Ovary (tissue), 9 donors: ENCODE results near the gene CBX7. TPM values are rescaled to one million over a fixed set of nuclear protein-coding genes. Genes with fewer than 3 reads are reported as not detected.

ENCODE experiments used
- DNase-seq, 5 donors: peaks; one replicate each; pipeline ENCODE4 v3.0.0-alpha.2; 2019 to 2020
- H3K27ac ChIP-seq, 2 donors: fragments of 200-600 bp; one replicate each; pipeline versions ENCODE4 v1.5.1 to v1.8.0; 2019 to 2022
- H3K27me3 ChIP-seq: fragments of 200-600 bp; one replicate; pipeline ENCODE4 v1.8.0; 2022
- H3K36me3 ChIP-seq: fragments of 200-600 bp; sonication (generic); one replicate; pipeline ENCODE4 v1.5.1; 2019
- H3K4me1 ChIP-seq: one replicate; pipeline ENCODE4 v1.8.1; 2013; ENCODE audit warnings: mild to moderate bottlenecking, moderate library complexity; ENCODE audit not compliant: insufficient read depth
- H3K4me3 ChIP-seq: fragments of 200-600 bp; sonication (generic); one replicate; pipeline ENCODE4 v1.5.1; 2017
- H3K9me3 ChIP-seq, 2 donors: fragments of 200-600 bp in 1 of 2; sonication (generic) in 1 of 2; one replicate each; pipeline versions ENCODE4 v1.5.1 to v1.8.1; 2013 to 2019; ENCODE audit warnings: mild to moderate bottlenecking in 1 of 2, moderate library complexity in 1 of 2
- EP300 ChIP-seq: sonication (generic); formaldehyde crosslinking; IDR thresholded peaks from one replicate; pipeline ENCODE4 v1.6.1; 2017; ENCODE audit warnings: antibody characterized with exemption
- POLR2A ChIP-seq: fragments of 450-650 bp; IDR thresholded peaks from one replicate; pipeline ENCODE4 v1.6.1; 2017; ENCODE audit warnings: antibody characterized with exemption, mild to moderate bottlenecking, moderate library complexity
- WGBS, 3 donors: extraction: QIAGEN DNeasy Blood & Tissue Kit in 1 of 3; methylation state at CpG; one replicate each; pipeline versions ENCODE4 v1.1.5 to v1.1.7; 2013 to 2017; 5-methylcytosine and 5-hydroxymethylcytosine counted together
- intact Hi-C, 4 donors: fragments of 100-400 bp; cut with DNase I; formaldehyde crosslinking; loops; one replicate each; pipeline versions ENCODE4 v1.11.0 to v1.15.1; 2022 to 2023
- polyA plus RNA-seq, 2 donors: library from polyadenylated mRNA; stranded (reverse); fragments of 200-250 nt in 1 of 2; fragments of 350-450 nt in 1 of 2; fragmentation: Illumina TruSeq in 1 of 2; extraction: RNeasy Lipid Tissue Mini Kit (QIAGEN cat#74804) in 1 of 2; gene quantifications; one replicate each; pipeline ENCODE4 v1.2.3, GENCODE V29; 2013 to 2014
- total RNA-seq, 7 donors: library from RNA; depleted of rRNA in 2 of 7; stranded (reverse); fragments of >200 nt in 2 of 7; fragmentation: NEBNext Ultra II Directional in 3 of 7; extraction: Animal tissue kit (Norgen Biotek cat#: 25700) in 3 of 7; gene quantifications; one replicate each; pipeline versions ENCODE4 v1.1.0 to v1.2.4, GENCODE V29; 2016 to 2023
- TF ChIP-seq, protein P1 (sequence below), 3 donors: fragments of 450-650 bp in 2 of 3; fragments of 200-600 bp in 1 of 3; IDR thresholded peaks; one replicate each; pipeline versions ENCODE4 v1.5.1 to v1.8.0; 2016 to 2022; ENCODE audit warnings: antibody characterized with exemption in 3 of 3, mild to moderate bottlenecking in 1 of 3
- donor health status: DM: no; HTN: no; CAD: no; lungs with moderate emphysema.
- donor health status: DM: no; HTN: no; CAD: no.
- donor health status: Bipolar disorder and iron deficiency.
- donor health status: DM: yes; HTN: yes; CAD: no.
- donor health status: DM: no; HTN: no; CAD: no.
- donor health status: DM: yes; HTN: yes; CAD: no.

Gene CBX7
- total and polyA plus RNA-seq, 9 donors = 40.7 to 107 (median 84.9) TPM

- Histone ChIP-seq H3K9me3 (no peaks in the 10 kb centered on the region), H3K4me3 (no peak overlapping the region), H3K27me3 (no peaks in the 10 kb centered on the region), H3K4me1 (peaks cover 9% of the 10 kb centered on the region), H3K36me3 (no peaks in the 10 kb centered on the region), H3K27ac (no peak overlapping the region)
- 77 to 96% (median 95%) methylated on average over 5 of the region's 5 CpGs for WGBS, 3 donors
- DNase-seq = no peak
- intact Hi-C loops = loop anchor here in 1 of 4 donors (5.0 kb wide), 1 partner anchor 116 kb away; no protein-coding TSS in a partner anchor
- TF ChIP-seq, protein P1, sequence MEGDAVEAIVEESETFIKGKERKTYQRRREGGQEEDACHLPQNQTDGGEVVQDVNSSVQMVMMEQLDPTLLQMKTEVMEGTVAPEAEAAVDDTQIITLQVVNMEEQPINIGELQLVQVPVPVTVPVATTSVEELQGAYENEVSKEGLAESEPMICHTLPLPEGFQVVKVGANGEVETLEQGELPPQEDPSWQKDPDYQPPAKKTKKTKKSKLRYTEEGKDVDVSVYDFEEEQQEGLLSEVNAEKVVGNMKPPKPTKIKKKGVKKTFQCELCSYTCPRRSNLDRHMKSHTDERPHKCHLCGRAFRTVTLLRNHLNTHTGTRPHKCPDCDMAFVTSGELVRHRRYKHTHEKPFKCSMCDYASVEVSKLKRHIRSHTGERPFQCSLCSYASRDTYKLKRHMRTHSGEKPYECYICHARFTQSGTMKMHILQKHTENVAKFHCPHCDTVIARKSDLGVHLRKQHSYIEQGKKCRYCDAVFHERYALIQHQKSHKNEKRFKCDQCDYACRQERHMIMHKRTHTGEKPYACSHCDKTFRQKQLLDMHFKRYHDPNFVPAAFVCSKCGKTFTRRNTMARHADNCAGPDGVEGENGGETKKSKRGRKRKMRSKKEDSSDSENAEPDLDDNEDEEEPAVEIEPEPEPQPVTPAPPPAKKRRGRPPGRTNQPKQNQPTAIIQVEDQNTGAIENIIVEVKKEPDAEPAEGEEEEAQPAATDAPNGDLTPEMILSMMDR (IDR thresholded peaks at IDR 0.05) = no peak
- TF ChIP-seq EP300 = no peak
- no peak for TF ChIP-seq POLR2A
Measured at GRCh38 chr22:39181778-39182177, 29.3 kb upstream of the CBX7 start.

- peaks cover 12% of the 10 kb centered on the region for H3K4me1 ChIP-seq
Measured at GRCh38 chr22:39181356-39181755, 28.9 kb upstream of the CBX7 start.

GRCh38 chr22:39179841-39180335, 27.4 kb upstream of the CBX7 start:
- H3K4me3 ChIP-seq = no peak overlapping the region
- no peaks in the 10 kb centered on the region for H3K36me3 ChIP-seq
- H3K27ac ChIP-seq = no peak overlapping the region
- no peaks in the 10 kb centered on the region for H3K27me3 ChIP-seq
- TF ChIP-seq, protein P1 (IDR thresholded peaks at IDR 0.05) = no peak
- no peak for TF ChIP-seq POLR2A
- TF ChIP-seq EP300 = no peak
- peak in 1 of 5 donors; percentile 31 for DNase-seq
- intact Hi-C loops = loop anchor here in 3 of 4 donors (5.0 to 10.0 kb wide), 6 partner anchors 57 to 355 kb away; partner anchors contain the start of genes MIEF1 (in 1 of the 3) and RPS19BP1 (in 1 of the 3)
- 50 to 60% (median 59%) methylated on average over 21 of the region's 21 CpGs for WGBS, 3 donors
- H3K4me1 ChIP-seq = peaks cover 19% of the 10 kb centered on the region
- no peaks in the 10 kb centered on the region for H3K9me3 ChIP-seq

More at GRCh38 chr22:39181356-39181755, 28.9 kb upstream of the CBX7 start:
- no peak for TF ChIP-seq POLR2A
- TF ChIP-seq, protein P1 (IDR thresholded peaks at IDR 0.05) = no peak
- no peak for TF ChIP-seq EP300
- H3K27ac ChIP-seq = no peak overlapping the region
- intact Hi-C loops = loop anchor here in 1 of 4 donors (5.0 kb wide), 1 partner anchor 116 kb away; no protein-coding TSS in a partner anchor
- H3K9me3 ChIP-seq = no peaks in the 10 kb centered on the region
- WGBS, 3 donors = 96 to 97% (median 96%) methylated on average over 8 of the region's 8 CpGs
- no peaks in the 10 kb centered on the region for H3K36me3 ChIP-seq
- DNase-seq = no peak
- no peak overlapping the region for H3K4me3 ChIP-seq
- no peaks in the 10 kb centered on the region for H3K27me3 ChIP-seq

- TF ChIP-seq POLR2A (no peak), EP300 (no peak)
- TF ChIP-seq, protein P1 (IDR thresholded peaks at IDR 0.05) = no peak
- H3K36me3 ChIP-seq = no peaks in the 10 kb centered on the region
- H3K4me3 ChIP-seq = no peak overlapping the region
- DNase-seq = peak in 1 of 5 donors; percentile 32
- intact Hi-C loops = loop anchor here in 3 of 4 donors (5.0 to 10.0 kb wide), 5 partner anchors 58 to 355 kb away; partner anchors contain the start of genes MIEF1 (in 1 of the 3) and RPS19BP1 (in 1 of the 3)
- H3K27me3 ChIP-seq = no peaks in the 10 kb centered on the region
- no peak overlapping the region for H3K27ac ChIP-seq
- WGBS, 3 donors = 23 to 45% (median 35%) methylated on average over 6 of the region's 6 CpGs
- no peaks in the 10 kb centered on the region for H3K9me3 ChIP-seq
- H3K4me1 ChIP-seq = peaks cover 20% of the 10 kb centered on the region
Measured at GRCh38 chr22:39179401-39179827, 26.9 kb upstream of the CBX7 start.
